HG02642 (cell line): ENCODE results near the gene FFAR2.
"Not testable (repeated sequence)": the region's sequence is repeated elsewhere in the genome, so short reads cannot be mapped to it uniquely, and the experiment has no call there.

ENCODE experiments used
- ATAC-seq: cut with Tn5 transposase; IDR thresholded peaks from one replicate; pipeline ENCODE4 v1.9.1; 2021; ENCODE audit warnings: mild to moderate bottlenecking; ENCODE audit not compliant: unreplicated experiment, poor library complexity

The FFAR2 gene

GRCh38 chr19:35423406-35423805 lies 24.7 kb upstream of the FFAR2 start:
- not testable (repeated sequence) for ATAC-seq

- no peak for ATAC-seq
Measured at GRCh38 chr19:35425682-35426081, 22.4 kb upstream of the FFAR2 start.

GRCh38 chr19:35427187-35427586 lies 20.9 kb upstream of the FFAR2 start:
- ATAC-seq: no peak

GRCh38 chr19:35429698-35430408 lies 18.2 kb upstream of the FFAR2 start:
- ATAC-seq: no peak

- ATAC-seq: no peak
Measured at GRCh38 chr19:35430409-35431144, 17.5 kb upstream of the FFAR2 start.

GRCh38 chr19:35431145-35431807 lies 16.8 kb upstream of the FFAR2 start:
- no peak for ATAC-seq

GRCh38 chr19:35432911-35433310 lies 15.1 kb upstream of the FFAR2 start:
- no peak for ATAC-seq

GRCh38 chr19:35433448-35433847 lies 14.6 kb upstream of the FFAR2 start:
- no peak for ATAC-seq

- ATAC-seq: no peak
Measured at GRCh38 chr19:35435896-35436295, 12.2 kb upstream of the FFAR2 start.

GRCh38 chr19:35436477-35437405 lies 11.3 kb upstream of the FFAR2 start:
- no peak for ATAC-seq

GRCh38 chr19:35437406-35437951 lies 10.6 kb upstream of the FFAR2 start:
- ATAC-seq: no peak

- ATAC-seq: no peak
Measured at GRCh38 chr19:35438096-35438495, 10.0 kb upstream of the FFAR2 start.

- no peak for ATAC-seq
Measured at GRCh38 chr19:35438527-35438926, 9.5 kb upstream of the FFAR2 start.

GRCh38 chr19:35439921-35440320 lies 8.1 kb upstream of the FFAR2 start:
- no peak for ATAC-seq

- ATAC-seq: no peak
Measured at GRCh38 chr19:35442091-35442490, 6.0 kb upstream of the FFAR2 start.

GRCh38 chr19:35444735-35445134 lies 3.3 kb upstream of the FFAR2 start:
- no peak for ATAC-seq

GRCh38 chr19:35445826-35446593 lies 2.0 kb upstream of the FFAR2 start:
- no peak for ATAC-seq

- ATAC-seq: no peak
Measured at GRCh38 chr19:35449359-35450043, 1.4 kb downstream of the FFAR2 start.
